A673 (cell line): ENCODE results near the gene ABHD6.

Source experiments
- CTCF ChIP-seq: fragments of 300-800, 200-600 bp; sonication (generic); conservative IDR thresholded peaks from 2 replicates; pipeline ENCODE4 v1.5.1; 2017; ENCODE audit warnings: low read depth, mild to moderate bottlenecking, antibody characterized with exemption, low read length, moderate library complexity, mixed read lengths
- EZH2 ChIP-seq: fragments of 200-600 bp; sonication (generic); IDR thresholded peaks from 2 replicates; pipeline ENCODE4 v1.6.1; 2017; ENCODE audit warnings: borderline replicate concordance, low read depth, mild to moderate bottlenecking, mixed read lengths, antibody characterized with exemption, low read length; ENCODE audit not compliant: poor library complexity, severe bottlenecking

- TF ChIP-seq CTCF (no peak), EZH2 (no peak)
These were observed 32.9 kb downstream of the ABHD6 start for GRCh38 chr3:58270485-58270884.
